Measurements from ENCODE around the gene PIGT. TPM values are rescaled to one million over a fixed set of nuclear protein-coding genes. Genes with fewer than 3 reads are reported as not detected.

Gene PIGT
- total and polyA plus RNA-seq, 4 experiments from 2014 or later, result 81.9 to 92.2 (median 85.1) TPM

- peak overlapping the region in 6 of 8 donors; percentile 3 to 77 (median 38) for H3K4me3 Mint-ChIP-seq
- no peak for DNase-seq
- no peaks in the 10 kb centered on the region for H3K9me3 ChIP-seq (ENCODE audit: control insufficient read depth in 1 of 2, low read length in 2 of 2)
- no peaks in the 10 kb centered on the region for H3K27me3 ChIP-seq (ENCODE audit: insufficient read depth, low read length)
- CTCF ChIA-PET (ENCODE audit: partially characterized antibody), result interaction anchor here (0.9 to 20.6 kb wide), 9 partner anchors 12 to 81 kb away, joined by 3 to 543 read pairs (median 24); partner anchors contain the start of genes PIGT and SYS1
- H3K4me1 ChIP-seq (ENCODE audit: insufficient read depth, low read length), result peaks cover 35% of the 10 kb centered on the region
- H3K9me3 Mint-ChIP-seq, result peaks cover 0 to 6% (median 0%) of the 10 kb centered on the region in 8 donors
- H3K36me3 ChIP-seq (ENCODE audit: insufficient read depth, low read length), result peaks cover 4% of the 10 kb centered on the region
- POLR2A ChIA-PET (ENCODE audit: partially characterized antibody), result interaction anchor here (1.6 to 6.5 kb wide), 7 partner anchors 9 to 64 kb away, joined by 7 to 179 read pairs (median 40); partner anchors contain the start of genes DBNDD2, PIGT, SDC4 and SYS1
- H3K27ac ChIP-seq (ENCODE audit: low read depth, low read length), result no peak overlapping the region
- H3K27ac Mint-ChIP-seq, result peak overlapping the region; percentile 55 to 90 (median 84)
- no peaks in the 10 kb centered on the region for H3K27me3 Mint-ChIP-seq
- intact Hi-C loops (cut with micrococcal nuclease), result no loop called here
- peaks cover 7 to 25% of the 10 kb centered on the region in 2 donors for H3K36me3 Mint-ChIP-seq
- peaks cover 24 to 57% (median 44%) of the 10 kb centered on the region in 4 donors for H3K4me1 Mint-ChIP-seq
- no peak overlapping the region for H3K4me3 ChIP-seq (ENCODE audit: low read length in 2 of 2)
Measured at GRCh38 chr20:45372241-45372640, 43.7 kb upstream of the PIGT start.

DNA sequence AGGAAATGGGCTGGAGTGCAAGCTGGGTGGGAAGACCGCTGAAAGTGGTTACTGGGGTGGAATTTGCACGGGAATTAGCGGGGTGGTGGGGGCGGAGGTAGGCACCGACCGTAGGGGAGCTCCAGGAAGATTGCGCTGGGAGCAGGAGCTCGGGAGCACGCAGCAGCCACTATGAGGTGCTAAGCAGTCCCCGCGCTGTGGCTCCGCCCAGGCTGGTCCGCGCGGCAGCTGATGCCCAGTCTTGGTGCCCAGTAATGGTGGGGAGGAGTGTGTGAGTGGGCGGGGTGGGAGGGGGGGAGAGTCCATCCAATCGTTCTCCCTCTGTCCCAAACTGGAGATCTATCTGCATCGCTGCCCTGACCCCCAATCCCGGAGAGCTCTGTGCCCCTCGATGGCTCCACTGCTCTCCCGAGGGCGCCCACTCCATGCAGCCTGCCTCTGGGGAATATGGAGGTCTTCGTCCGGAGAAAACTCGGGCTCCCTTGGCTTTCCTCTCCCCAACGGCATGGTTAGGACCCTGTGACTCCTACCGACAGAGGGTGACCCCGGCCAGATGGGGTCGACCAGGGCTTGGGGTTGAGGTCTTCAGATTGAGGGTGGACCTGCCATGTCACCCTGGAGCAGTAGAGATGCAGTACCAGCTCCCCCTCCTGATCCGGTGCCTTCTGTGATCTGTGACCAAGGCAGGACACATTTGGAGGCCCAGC is 43.1 kb upstream of the PIGT start:
- POLR2A ChIA-PET (ENCODE audit: partially characterized antibody), result interaction anchor here (1.0 to 6.5 kb wide), 16 partner anchors 10 to 599 kb away, joined by 3 to 179 read pairs (median 9); partner anchors contain the start of genes DBNDD2, PIGT, SDC4 and SYS1
- DNase-seq, result no peak
- peaks cover 21 to 52% (median 39%) of the 10 kb centered on the region in 4 donors for H3K4me1 Mint-ChIP-seq

DNA sequence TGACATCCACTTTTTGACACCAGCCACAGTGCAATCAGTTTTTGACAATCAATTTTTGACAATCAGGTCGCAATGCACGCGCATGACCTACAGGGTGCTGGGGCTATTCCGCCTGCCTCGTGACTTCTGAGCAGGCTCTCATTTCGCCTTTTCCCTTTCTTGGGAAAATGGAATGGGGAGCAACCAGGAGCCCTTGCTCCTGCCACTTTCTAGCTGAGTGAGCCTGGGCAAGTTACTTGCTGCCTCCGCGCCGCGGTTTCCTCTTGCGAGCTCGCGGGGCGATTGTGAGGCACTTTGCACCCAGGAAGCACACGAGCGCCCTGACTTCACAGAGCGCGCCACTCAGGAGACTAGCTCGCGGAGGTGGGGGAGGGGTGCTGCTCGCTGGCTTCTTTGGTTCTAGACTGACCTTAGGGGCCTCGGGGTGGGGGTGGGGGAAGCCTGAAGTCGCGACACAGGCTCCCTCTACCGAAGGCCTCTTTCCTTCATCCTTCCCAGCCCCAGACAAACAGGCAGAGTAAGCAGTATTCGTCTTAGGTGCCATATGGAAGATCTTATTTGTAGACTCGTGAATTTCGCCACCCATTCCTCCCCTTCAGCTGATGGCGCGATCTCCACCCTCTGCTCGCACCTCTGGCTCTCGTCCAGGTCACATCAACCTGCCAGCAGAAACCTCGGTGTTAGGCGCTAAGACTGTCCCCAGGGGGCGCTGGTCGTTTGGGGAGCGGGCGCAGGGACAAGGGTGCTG is 42.4 kb upstream of the PIGT start:
- H3K4me1 Mint-ChIP-seq, result peaks cover 14 to 44% (median 32%) of the 10 kb centered on the region in 4 donors
- H3K4me3 Mint-ChIP-seq, result peak overlapping the region; percentile 87 to 95 (median 90)
- ChIA-PET POLR2A (ENCODE audit: partially characterized antibody) (interaction anchor here (0.5 to 6.5 kb wide), 23 partner anchors 11 to 598 kb away, joined by 3 to 179 read pairs (median 4); partner anchors contain the start of genes DBNDD2, PIGT, SDC4 and SYS1), CTCF (ENCODE audit: partially characterized antibody) (interaction anchor here (0.7 to 20.6 kb wide), 35 partner anchors 10 to 426 kb away, joined by 3 to 543 read pairs (median 6); partner anchors contain the start of genes DNTTIP1, PIGT, SYS1 and WFDC3)
- DNase-seq, result peak; percentile 86 to 90 (median 87)
- peak overlapping the region; percentile 91 to 98 (median 95) for H3K27ac Mint-ChIP-seq
- Histone ChIP-seq H3K9me3 (ENCODE audit: control insufficient read depth in 1 of 2, low read length in 2 of 2) (no peaks in the 10 kb centered on the region), H3K27me3 (ENCODE audit: insufficient read depth, low read length) (no peaks in the 10 kb centered on the region), H3K36me3 (ENCODE audit: insufficient read depth, low read length) (no peaks in the 10 kb centered on the region), H3K4me3 (ENCODE audit: low read length in 2 of 2) (peak overlapping the region; percentile 60 to 71), H3K27ac (ENCODE audit: low read depth, low read length) (peak overlapping the region; percentile 63), H3K4me1 (ENCODE audit: insufficient read depth, low read length) (peaks cover 22% of the 10 kb centered on the region)
- peaks cover 0 to 6% (median 0%) of the 10 kb centered on the region in 8 donors for H3K9me3 Mint-ChIP-seq
- no peaks in the 10 kb centered on the region for H3K27me3 Mint-ChIP-seq
- intact Hi-C loops (cut with micrococcal nuclease), result loop anchor here (1.0 kb wide), 4 partner anchors 10 to 64 kb away; partner anchors contain the start of genes PIGT and SYS1
- peaks cover 0 to 13% of the 10 kb centered on the region in 2 donors for H3K36me3 Mint-ChIP-seq

More for the DNA sequence above, 43.1 kb upstream of the PIGT start:
- Histone ChIP-seq H3K27me3 (ENCODE audit: insufficient read depth, low read length) (no peaks in the 10 kb centered on the region), H3K27ac (ENCODE audit: low read depth, low read length) (peak overlapping the region; percentile 63), H3K4me3 (ENCODE audit: low read length in 2 of 2) (peak overlapping the region in 1 of 2 donors; percentile 60), H3K9me3 (ENCODE audit: control insufficient read depth in 1 of 2, low read length in 2 of 2) (no peaks in the 10 kb centered on the region), H3K4me1 (ENCODE audit: insufficient read depth, low read length) (peaks cover 29% of the 10 kb centered on the region), H3K36me3 (ENCODE audit: insufficient read depth, low read length) (no peaks in the 10 kb centered on the region)
- Mint-ChIP-seq H3K36me3 (peaks cover 6 to 20% of the 10 kb centered on the region in 2 donors), H3K4me3 (peak overlapping the region; percentile 87 to 95 (median 90)), H3K27ac (peak overlapping the region; percentile 91 to 98 (median 95)), H3K27me3 (no peaks in the 10 kb centered on the region), H3K9me3 (peaks cover 0 to 6% (median 0%) of the 10 kb centered on the region in 8 donors)
- CTCF ChIA-PET (ENCODE audit: partially characterized antibody), result interaction anchor here (1.1 to 20.6 kb wide), 23 partner anchors 13 to 399 kb away, joined by 3 to 543 read pairs (median 10); partner anchors contain the start of genes PIGT and SYS1
- intact Hi-C loops (cut with micrococcal nuclease), result loop anchor here (1.0 kb wide), 2 partner anchors 9 to 44 kb away; partner anchors contain the start of genes PIGT and SYS1

DNA sequence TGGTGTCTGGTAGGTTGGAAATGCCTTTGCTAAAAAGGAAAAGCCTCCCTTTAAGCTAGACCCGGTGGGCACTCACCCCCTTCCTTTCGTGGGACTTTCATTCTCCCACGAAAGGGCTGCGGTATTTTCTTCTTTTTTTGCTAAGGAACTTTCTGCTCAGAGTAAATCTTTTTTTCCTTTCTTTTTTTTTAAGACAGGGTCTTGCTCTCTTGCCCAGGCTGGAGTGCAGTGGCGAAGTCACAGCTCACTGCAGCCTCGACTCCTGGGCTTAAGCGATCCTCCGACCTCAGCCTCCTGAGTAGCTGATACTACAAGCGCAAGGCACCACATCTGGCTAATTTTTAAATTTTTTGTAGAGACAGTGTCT is 41.9 kb upstream of the PIGT start:
- Mint-ChIP-seq H3K4me1 (peaks cover 11 to 39% (median 26%) of the 10 kb centered on the region in 4 donors), H3K36me3 (peaks cover 0 to 13% of the 10 kb centered on the region in 2 donors), H3K4me3 (peak overlapping the region; percentile 87 to 95 (median 90)), H3K27ac (peak overlapping the region; percentile 91 to 98 (median 95)), H3K9me3 (peaks cover 0 to 6% (median 0%) of the 10 kb centered on the region in 8 donors), H3K27me3 (no peaks in the 10 kb centered on the region)
- POLR2A ChIA-PET (ENCODE audit: partially characterized antibody), result interaction anchor here (0.5 to 6.5 kb wide), 22 partner anchors 11 to 483 kb away, joined by 3 to 179 read pairs (median 4); partner anchors contain the start of genes DBNDD2, PIGT, SDC4 and SYS1
- Histone ChIP-seq H3K27ac (ENCODE audit: low read depth, low read length) (peak overlapping the region; percentile 63), H3K4me1 (ENCODE audit: insufficient read depth, low read length) (peaks cover 17% of the 10 kb centered on the region), H3K36me3 (ENCODE audit: insufficient read depth, low read length) (no peaks in the 10 kb centered on the region), H3K9me3 (ENCODE audit: control insufficient read depth in 1 of 2, low read length in 2 of 2) (no peaks in the 10 kb centered on the region), H3K4me3 (ENCODE audit: low read length in 2 of 2) (peak overlapping the region in 1 of 2 donors; percentile 60), H3K27me3 (ENCODE audit: insufficient read depth, low read length) (no peaks in the 10 kb centered on the region)
- intact Hi-C loops (cut with micrococcal nuclease), result loop anchor here (1.0 kb wide), 2 partner anchors 32 to 63 kb away; no protein-coding TSS in a partner anchor
- CTCF ChIA-PET (ENCODE audit: partially characterized antibody), result interaction anchor here (0.7 to 20.6 kb wide), 34 partner anchors 10 to 425 kb away, joined by 3 to 543 read pairs (median 6); partner anchors contain the start of genes DNTTIP1, PIGT, SYS1 and WFDC3
- DNase-seq, result no peak

- Histone ChIP-seq H3K9me3 (ENCODE audit: control insufficient read depth in 1 of 2, low read length in 2 of 2) (no peaks in the 10 kb centered on the region), H3K4me3 (ENCODE audit: low read length in 2 of 2) (no peak overlapping the region), H3K36me3 (ENCODE audit: insufficient read depth, low read length) (no peaks in the 10 kb centered on the region), H3K27me3 (ENCODE audit: insufficient read depth, low read length) (no peaks in the 10 kb centered on the region), H3K27ac (ENCODE audit: low read depth, low read length) (no peak overlapping the region), H3K4me1 (ENCODE audit: insufficient read depth, low read length) (peaks cover 14% of the 10 kb centered on the region)
- POLR2A ChIA-PET (ENCODE audit: partially characterized antibody), result interaction anchor here (0.8 to 6.5 kb wide), 6 partner anchors 12 to 436 kb away, joined by 3 to 179 read pairs (median 50); partner anchors contain the start of genes DBNDD2, PIGT and SYS1
- peaks cover 0 to 11% of the 10 kb centered on the region in 2 donors for H3K36me3 Mint-ChIP-seq
- DNase-seq, result no peak
- intact Hi-C loops (cut with micrococcal nuclease), result loop anchor here (1.0 kb wide), 2 partner anchors 31 to 62 kb away; no protein-coding TSS in a partner anchor
- H3K9me3 Mint-ChIP-seq, result peaks cover 0 to 6% (median 0%) of the 10 kb centered on the region in 8 donors
- peaks cover 11 to 37% (median 26%) of the 10 kb centered on the region in 4 donors for H3K4me1 Mint-ChIP-seq
- H3K27ac Mint-ChIP-seq, result peak overlapping the region in 2 of 7 donors; percentile 40 to 62
- no peaks in the 10 kb centered on the region for H3K27me3 Mint-ChIP-seq
- no peak overlapping the region for H3K4me3 Mint-ChIP-seq
- CTCF ChIA-PET (ENCODE audit: partially characterized antibody), result interaction anchor here (1.6 to 20.6 kb wide), 9 partner anchors 15 to 68 kb away, joined by 6 to 543 read pairs (median 24); partner anchors contain the start of genes PIGT and SYS1
Measured at GRCh38 chr20:45374966-45375365, 41.0 kb upstream of the PIGT start.

DNA sequence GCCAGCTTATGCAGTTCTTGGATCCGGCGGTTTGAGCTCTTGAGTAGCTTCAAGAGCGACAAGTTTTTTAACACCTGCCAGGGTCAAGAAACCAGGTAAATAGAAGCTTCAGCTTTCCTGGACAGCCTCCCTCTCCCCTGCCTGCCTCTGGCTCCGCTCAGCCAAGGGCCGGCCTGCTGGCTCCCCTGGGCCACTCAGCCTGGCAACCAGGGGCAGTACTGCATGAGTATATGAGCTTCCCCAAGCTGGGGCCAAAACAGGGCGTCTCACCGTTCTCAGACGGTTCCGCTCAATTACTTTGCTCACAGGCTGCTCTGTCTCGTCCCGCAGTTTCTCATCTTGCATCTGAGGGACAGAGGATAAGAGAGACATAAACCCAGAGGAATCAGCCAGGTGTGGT is 38.7 kb upstream of the PIGT start:
- intact Hi-C loops (cut with micrococcal nuclease), result no loop called here
- Mint-ChIP-seq H3K4me1 (peaks cover 7 to 21% (median 15%) of the 10 kb centered on the region in 4 donors), H3K4me3 (no peak overlapping the region), H3K9me3 (peaks cover 0 to 3% (median 0%) of the 10 kb centered on the region in 8 donors), H3K27ac (no peak overlapping the region), H3K36me3 (peaks cover 8 to 12% of the 10 kb centered on the region in 2 donors), H3K27me3 (no peaks in the 10 kb centered on the region)
- Histone ChIP-seq H3K27me3 (ENCODE audit: insufficient read depth, low read length) (no peaks in the 10 kb centered on the region), H3K36me3 (ENCODE audit: insufficient read depth, low read length) (no peaks in the 10 kb centered on the region), H3K4me1 (ENCODE audit: insufficient read depth, low read length) (peaks cover 12% of the 10 kb centered on the region), H3K4me3 (ENCODE audit: low read length in 2 of 2) (no peak overlapping the region), H3K9me3 (ENCODE audit: control insufficient read depth in 1 of 2, low read length in 2 of 2) (no peaks in the 10 kb centered on the region), H3K27ac (ENCODE audit: low read depth, low read length) (no peak overlapping the region)
- DNase-seq, result no peak
- POLR2A ChIA-PET (ENCODE audit: partially characterized antibody), result interaction anchor here (1.3 kb wide), 1 partner anchor 9 kb away, joined by 5 read pairs; no protein-coding TSS in a partner anchor
- CTCF ChIA-PET (ENCODE audit: partially characterized antibody), result interaction anchor here (1.0 to 20.6 kb wide), 9 partner anchors 10 to 393 kb away, joined by 3 to 543 read pairs (median 4); partner anchors contain the start of gene SYS1
